ENCODE measurements around the gene EHD3. TPM values are rescaled to one million over a fixed set of nuclear protein-coding genes. Genes with fewer than 3 reads are reported as not detected.

The EHD3 gene
- 21.5 TPM for polyA plus RNA-seq (ENCODE audit: insufficient read length)
- long read RNA-seq, donor 1, full-length matches to known transcripts = 41 of 47 reads
- long read RNA-seq, donor 1, partial matches to known transcripts = 6 of 47 reads
- long read RNA-seq, donor 1, other reads (novel, unspliced or antisense) = 0 of 47 reads
- long read RNA-seq, donor 2, full-length matches to known transcripts = 12 of 12 reads
- long read RNA-seq, donor 2, partial matches to known transcripts = 0 of 12 reads
- long read RNA-seq, donor 2, other reads (novel, unspliced or antisense) = 0 of 12 reads
- long read RNA-seq, donor 3, full-length matches to known transcripts = 10 of 10 reads
- long read RNA-seq, donor 3, partial matches to known transcripts = 0 of 10 reads
- long read RNA-seq, donor 3, other reads (novel, unspliced or antisense) = 0 of 10 reads
- long read RNA-seq, donor 4 = 0 reads
- long read RNA-seq, donor 5, full-length matches to known transcripts = 26 of 26 reads
- long read RNA-seq, donor 5, partial matches to known transcripts = 0 of 26 reads
- long read RNA-seq, donor 5, other reads (novel, unspliced or antisense) = 0 of 26 reads
- long read RNA-seq, donor 6, full-length matches to known transcripts = 23 of 23 reads
- long read RNA-seq, donor 6, partial matches to known transcripts = 0 of 23 reads
- long read RNA-seq, donor 6, other reads (novel, unspliced or antisense) = 0 of 23 reads
- long read RNA-seq, donor 7, full-length matches to known transcripts = 21 of 21 reads
- long read RNA-seq, donor 7, partial matches to known transcripts = 0 of 21 reads
- long read RNA-seq, donor 7, other reads (novel, unspliced or antisense) = 0 of 21 reads
- long read RNA-seq, donor 8, full-length matches to known transcripts = 2 of 2 reads
- long read RNA-seq, donor 8, partial matches to known transcripts = 0 of 2 reads
- long read RNA-seq, donor 8, other reads (novel, unspliced or antisense) = 0 of 2 reads

DNA sequence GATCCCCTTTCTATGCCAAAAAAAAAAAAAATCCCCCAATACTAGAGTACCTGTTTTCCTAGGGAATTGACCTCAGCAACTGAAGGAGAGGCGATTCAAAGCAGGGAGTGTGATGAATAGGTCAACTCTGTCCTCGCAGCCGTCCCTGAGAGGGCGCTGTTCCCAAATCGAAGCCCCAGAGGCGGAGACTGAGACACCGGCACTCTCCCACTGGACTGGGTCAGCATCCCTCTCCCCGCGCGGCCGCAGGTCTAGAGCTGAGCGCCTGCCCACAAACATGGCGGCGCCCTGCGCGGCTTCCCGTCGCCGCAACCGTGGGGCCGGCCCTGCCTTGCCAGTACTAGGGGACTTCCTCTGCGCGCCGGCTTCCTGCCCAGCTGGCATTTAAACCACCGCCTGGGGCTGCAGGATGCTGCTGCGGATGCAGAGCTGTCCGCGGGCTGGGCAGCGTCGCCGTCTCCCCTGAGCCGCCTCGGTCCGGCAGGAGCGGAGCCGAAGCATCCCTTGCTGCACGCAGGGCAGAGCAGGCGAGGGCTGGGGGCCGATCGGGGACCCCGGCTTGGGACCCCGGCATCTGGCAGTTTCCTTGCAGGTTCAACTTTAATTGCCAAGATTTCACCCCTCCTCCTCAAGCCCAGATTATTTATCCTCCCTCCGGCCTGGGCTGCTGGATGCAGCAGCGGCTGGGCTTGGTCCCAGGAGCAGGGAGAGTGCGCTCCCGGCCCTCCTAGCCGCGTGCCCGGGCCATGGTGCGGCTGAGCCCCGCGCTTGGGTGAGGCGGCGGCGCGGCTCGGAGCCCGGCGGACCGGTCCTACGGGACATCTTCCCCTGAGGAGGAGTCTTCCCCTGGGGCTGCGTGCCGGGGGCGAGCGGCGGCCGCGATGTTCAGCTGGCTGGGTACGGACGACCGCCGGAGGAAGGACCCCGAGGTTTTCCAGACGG lies at the start of gene EHD3:
Gene EHD3, plus strand, starts transcription at position 412 of the 942 bp plus-strand sequence. Its CDS starts 470 bp downstream, at position 882.
- peak; percentile 89 for DNase-seq

DNA sequence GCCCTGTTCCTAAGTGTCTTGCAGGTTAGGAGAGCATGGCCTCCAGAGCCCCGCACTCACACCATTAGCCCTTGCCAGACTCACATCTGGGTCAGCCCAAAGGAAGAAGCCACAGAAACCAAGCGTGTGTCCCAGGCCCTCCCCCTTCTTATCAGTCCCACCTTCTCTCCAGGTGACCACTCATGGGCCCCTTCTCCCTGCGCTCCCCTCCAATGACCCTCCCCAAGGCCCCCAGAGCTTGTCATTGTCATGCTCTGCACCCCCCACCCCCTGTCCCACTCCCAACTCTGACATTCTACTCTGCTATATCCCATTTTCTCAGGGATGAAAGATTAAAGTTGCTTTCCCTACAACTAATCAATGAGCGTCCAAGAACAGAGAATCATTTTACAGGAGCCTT lies 46.8 kb upstream of the EHD3 start:
- DNase-seq = no peak

DNA sequence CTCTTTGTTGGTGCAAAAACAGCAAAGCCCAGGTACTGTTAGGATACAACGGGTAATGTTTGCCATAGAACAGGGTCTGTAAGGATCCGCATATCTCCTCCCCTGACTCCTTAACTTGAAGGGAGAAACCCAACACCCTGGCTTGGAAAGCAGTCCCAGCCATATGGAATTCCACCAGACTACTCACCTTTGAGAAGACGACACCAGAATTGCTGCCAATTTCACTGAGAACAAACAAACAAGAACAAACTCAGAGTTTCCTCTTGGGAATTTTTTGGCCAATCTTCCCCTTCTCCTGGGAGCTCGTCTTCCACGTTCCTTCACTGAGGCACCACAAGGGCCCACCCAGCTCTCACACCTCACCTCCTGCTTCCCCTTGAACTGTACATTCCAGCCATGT lies 45.8 kb upstream of the EHD3 start:
- DNase-seq = no peak

DNA sequence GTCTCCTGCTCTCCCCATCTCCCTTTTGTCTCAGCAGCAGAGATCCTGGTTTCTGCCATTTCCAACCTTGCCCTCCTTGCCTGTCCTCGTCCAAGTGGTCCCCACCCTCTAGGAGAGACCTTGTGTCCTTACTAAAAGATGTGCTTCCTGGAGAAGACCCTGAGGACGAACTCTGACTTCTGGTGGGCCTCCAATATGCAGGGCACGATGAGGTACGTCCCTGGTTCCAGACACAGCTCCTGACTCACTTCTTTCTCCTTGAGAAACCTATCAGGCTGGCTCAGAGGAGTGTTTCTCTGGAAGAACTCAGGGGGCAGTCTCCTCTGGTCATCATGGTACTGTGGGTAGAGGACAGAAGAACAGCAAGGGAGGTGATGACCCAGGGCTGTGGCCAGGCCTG lies 44.8 kb upstream of the EHD3 start:
- DNase-seq = no peak

DNA sequence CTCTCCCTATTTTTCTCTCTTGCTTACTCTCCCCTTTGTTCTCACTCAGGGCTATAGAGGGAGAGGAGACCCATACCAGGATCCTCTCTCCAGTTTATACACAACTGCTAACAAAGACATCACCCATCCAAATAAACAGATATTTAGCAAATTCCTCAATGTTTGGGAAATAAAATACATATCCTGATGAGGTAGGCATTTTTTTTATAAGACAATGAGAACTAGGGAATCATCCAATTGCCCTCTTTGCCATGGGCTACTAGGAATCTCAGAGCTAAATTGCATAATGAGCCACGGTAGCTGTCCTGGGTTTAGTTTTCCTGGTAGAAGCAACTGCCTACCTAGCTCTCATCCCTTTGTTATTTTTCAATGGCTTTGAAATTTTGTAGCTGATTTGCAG lies 43.8 kb upstream of the EHD3 start:
- no peak for DNase-seq

DNA sequence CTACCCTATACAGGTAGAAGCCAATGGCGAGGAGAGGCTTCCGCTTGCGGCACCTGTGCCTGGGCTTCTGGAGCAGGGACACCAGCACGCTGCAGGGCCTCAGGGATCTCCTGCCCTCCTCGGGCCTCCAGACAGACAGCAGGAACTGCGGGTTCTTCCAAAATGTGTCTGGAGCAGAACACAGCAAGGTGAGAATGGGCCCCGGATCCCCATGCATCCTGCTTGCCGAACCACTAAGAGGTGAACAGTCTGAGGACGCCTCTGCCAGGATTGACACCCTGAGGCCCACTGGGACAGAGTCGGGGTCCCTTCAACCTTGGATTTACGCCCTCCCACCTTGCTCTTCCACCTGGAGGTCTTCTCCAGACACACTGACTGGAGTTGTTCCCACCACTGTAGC lies 42.0 kb upstream of the EHD3 start:
- no peak for DNase-seq

DNA sequence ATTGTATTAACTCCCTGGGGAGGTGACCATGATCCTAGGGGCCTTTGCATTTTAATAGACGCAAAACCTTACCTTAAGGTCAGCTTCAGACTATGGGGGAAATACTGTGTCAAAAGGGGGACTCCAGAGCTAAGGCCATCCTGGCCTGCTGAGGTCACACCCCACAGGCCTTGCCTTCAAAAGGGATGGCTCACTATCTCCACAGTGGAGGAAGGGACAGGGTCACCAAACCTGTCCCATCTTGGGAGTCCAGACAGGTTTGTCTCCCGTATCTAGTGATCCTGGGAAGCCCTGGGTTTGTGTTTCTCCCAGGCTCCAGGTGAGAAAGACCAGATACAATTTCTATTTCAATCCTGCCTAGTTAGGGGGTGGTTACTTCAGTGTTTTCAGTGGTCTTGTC lies 41.6 kb upstream of the EHD3 start:
- no peak for DNase-seq

DNA sequence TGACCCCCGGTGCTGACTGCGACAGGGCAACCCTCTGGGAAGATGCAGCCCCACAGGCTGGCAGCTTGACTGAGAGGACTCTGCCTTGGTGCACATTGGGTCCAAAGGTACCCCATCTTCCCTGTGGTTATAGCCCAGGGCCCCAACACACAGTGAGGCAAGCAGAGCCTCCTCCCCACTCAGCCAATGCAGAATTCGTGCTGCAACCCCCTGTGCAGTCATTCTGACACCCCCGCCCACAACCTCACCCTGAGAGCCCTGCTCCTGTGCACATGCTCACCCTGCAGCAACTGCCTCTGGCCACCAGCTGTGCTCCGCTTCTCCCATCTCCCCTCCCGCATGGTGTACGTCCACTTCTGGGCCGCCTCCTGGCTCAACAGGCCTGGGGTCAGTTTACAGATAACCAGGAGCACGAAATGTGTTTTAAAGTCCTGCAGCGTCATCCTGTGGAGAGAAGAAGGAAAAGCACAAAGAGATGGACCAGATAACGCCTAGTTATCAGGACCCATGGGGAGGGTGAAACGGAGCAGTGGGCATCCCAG lies 41.0 kb upstream of the EHD3 start:
- DNase-seq = no peak

DNA sequence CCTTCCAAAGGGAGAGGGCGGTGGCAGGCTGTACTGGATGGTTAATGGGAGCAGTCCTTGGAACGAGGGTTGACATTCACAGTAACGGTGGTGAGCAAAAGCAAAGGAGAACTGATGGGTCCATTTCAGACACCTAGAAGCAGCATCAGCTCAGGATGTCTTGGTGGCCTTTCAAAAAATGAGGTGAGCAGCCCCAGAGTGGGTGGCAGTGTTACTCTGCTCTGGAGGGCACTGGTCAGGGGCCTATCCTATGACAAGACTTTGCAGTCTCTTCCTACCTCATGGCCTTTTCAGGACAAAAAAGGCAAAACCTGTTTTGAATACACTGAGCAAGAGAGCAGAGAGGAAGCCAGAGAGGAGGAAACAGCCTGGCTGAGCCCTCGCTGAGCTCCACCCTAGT lies 40.1 kb upstream of the EHD3 start:
- DNase-seq = no peak

DNA sequence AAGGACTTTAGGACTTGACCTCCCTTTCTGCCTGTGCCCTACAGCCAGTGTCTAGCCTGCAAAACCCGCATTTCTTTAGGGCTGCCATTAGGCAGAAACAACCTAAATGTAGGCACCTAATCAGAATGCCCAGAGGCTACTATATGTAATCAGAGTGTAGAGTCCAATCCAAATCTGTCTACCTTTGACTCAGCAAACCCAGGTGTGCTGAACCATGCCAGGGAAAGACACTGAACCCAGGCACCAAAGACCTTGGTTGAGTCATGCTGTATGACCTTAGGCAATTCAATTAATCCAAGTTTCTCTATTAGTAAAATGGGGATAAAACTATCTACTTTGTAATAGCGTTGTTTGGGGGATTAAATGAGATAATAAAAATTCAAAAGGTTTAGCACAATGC lies 37.3 kb upstream of the EHD3 start:
- no peak for DNase-seq

DNA sequence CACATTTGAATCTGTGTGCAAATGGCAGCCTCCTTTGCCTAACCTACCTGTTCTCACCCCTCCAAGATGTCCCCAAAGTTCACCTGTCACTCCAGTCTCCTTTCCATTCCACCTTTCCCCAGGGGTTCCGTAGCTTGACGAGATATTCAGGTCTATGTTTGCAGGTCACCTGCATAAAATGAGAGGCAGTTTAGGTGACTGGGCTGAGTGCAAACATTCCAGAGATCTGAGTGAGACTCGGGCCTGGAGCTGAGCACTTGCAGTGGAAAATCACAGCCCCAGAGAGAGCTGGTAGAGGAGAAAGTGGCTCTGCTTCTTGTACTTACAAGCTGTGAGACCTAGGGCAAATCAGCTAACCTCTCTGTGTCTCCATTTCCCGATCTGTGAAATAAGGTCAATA lies 36.8 kb upstream of the EHD3 start:
- DNase-seq = no peak

DNA sequence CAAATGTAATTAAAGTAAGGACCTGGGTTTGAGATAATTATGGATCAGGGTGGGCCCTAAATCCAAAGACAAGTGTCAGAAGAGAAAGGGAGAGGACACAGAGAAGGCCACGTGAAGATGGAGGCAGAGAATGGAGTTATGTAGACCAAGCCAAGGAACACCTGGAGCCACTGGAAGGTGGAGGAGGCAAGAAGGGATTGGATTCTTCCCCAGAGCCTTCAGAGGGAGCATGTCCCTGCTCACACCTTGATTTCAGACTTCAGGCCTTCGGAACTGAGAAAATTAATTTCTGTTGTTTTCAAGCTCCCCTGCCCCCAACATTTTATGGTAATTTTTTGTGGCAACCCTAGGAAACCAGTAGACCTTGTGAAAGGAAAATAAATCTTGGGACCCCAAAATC lies 36.3 kb upstream of the EHD3 start:
- DNase-seq = no peak

DNA sequence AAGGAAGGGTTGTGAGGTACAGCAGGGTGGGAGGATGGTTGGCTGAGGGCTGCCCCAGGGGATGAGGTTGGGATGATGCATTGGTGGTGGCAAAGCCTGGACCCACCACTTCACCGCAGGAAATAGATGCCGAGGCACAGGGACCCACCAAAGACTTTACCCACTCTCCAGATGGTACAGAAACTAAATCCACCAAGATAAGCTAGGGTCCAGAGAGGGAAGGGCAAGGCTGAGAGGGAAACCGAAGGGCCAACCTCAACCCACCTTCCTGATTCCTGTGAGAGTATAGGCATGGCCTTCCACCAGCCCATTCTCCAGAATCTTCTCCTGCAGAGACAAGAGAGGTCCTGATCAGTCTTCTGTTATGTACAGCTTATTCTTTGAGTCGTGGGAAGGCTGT lies 34.7 kb upstream of the EHD3 start:
- no peak for DNase-seq

DNA sequence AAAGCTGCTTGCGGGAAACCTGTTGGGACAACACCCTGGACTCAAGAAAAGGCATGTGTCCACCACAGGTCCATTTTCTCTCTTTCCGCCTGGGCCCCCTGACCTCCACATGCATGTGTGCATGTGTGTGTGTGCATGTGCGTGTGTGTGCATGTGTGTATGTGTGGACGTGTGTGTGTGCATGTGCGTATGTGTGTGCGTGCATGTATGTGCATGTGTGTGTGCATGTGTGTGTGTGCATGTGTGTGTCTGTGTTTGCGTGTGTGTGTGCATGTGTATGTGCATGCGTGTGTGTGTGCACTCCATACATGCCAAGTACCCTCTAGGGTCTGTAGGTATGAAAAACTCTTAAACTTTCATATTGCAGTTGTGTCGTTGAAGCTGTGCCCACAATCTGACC lies 33.0 kb upstream of the EHD3 start:
- DNase-seq = no peak

DNA sequence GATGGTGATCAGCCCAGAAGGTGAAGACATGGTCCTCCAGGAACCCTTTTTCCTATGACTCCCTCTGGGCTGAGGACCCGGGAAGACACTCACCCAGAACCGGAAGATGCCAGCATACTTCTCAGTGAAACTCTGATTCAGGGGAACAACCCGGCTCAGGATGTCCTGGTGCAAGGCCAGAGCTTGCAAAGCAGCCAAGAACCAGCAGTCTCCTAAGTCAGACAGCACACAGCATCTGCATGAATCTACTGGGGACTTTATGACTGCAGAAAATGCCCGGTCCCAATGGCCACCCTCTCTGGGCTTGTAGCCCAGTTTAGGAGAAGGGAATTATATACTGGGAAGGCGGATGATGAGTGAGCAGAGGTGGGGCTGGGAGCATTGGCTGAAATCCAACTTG lies 31.9 kb upstream of the EHD3 start:
- DNase-seq = no peak

DNA sequence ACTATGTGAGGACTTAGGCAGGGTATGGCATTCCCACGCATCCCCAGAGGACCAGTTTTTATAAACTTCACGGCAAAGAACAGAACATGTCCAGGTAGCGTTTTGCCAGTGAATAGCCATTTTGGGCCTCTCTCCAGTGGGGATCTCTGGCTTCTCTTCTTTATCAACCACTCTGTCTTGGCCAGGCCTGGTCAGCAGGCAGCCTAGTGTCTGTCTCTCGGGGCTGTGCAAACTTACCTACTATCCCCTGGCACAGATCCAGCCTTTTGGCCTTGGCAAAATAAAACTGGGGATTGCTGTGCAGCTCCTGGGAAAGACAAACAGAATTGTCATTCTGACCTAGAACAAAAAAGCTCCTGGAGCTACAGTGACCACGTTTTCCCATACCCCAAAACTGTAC lies 31.1 kb upstream of the EHD3 start:
- DNase-seq = no peak

DNA sequence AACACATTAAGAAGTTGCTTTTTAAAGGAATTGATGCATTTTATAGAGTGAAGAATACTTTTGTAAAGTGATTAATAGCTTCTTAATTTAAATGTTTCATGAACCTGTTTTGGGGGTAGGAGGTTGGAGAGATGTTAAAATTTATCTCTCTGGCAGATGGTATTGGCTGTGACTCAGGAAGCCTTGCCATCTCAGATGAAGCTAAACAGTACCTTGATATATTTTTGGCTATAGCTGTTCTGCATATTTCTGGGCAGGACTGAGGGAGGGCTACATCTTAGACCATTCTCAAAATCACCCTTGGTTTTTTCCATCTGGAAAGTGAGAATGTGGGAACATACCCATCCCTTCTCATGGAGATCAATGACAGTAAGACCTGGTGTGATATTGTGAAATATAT lies 30.0 kb upstream of the EHD3 start:
- DNase-seq = no peak

DNA sequence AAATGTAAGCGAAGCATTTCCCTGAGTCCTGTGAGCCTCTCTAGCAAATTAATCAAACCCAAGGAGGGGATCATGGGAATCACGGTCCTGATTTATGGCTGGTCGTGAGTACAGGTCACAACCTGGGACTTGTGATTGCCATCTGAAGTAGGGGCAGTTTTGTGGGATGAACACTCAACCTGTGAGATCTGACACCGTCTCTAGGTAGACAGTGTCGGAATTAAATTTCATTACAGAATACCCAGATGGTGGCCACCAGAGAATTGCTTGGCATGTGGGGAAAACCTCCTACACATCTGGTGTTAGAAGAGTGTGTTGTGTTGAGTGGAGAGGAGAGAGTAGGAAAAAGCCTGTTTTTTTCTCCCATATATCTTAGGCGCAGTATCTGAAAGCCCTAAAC lies 29.2 kb upstream of the EHD3 start:
- DNase-seq = peak; percentile 19

DNA sequence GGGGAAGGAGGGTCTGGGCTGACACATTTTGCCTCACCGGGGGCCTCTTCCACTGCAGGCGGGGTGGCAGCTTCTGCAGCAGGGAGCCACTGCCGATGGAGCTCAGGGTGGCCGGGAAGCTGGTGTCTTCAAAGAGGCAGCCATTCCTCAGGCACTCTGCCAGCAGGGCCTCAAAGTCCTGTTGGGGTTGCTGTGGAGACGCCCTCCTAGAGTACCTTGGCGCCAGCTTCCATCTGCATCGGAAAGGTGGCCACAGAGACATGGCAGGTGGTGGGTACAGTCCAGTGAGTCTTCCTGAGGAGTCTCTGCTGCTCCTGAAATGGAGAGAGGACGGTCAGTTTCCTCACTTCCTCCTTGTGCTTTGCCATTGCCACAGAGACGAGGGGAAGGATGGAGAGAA lies 28.8 kb upstream of the EHD3 start:
- DNase-seq = no peak

DNA sequence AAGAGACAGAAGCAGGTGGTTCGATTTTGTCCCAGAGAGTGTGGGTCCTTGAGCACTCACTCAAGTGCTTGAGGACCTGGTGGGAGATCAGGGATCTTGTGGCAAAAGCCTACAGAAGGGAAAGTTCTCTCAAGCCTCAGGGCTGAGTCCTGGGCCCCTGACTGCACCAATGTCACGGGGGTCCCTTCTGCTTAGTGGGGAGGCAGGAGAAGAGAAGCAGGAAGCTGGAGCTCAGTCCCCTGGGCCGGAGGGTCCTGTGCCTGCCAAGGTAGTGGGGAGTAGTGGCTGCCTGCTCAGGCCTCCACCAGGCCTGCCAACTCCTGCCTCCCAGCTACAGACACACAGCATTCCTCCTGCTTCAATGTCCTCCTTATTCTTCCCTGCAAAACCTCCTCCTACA lies 28.3 kb upstream of the EHD3 start:
- DNase-seq = no peak

DNA sequence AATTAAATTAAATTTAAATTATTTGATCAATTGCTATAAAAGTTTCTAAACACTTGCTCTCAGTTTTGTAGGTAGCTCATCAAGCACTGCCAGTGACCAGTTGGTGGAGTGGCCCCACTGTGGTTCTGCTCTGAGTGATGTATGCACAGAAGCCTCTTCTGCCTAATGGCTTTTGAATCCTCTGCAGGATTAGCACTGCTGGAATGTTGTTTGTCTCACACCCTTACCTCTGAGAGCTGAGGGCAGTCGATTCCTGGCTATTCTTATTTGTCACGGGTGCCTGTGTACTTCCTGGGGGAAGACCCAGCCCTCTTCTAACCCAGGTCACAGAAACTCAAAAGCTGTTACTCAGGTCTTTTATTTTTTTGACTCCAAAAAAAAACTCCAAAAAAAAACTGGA lies 26.2 kb upstream of the EHD3 start:
- DNase-seq = no peak

DNA sequence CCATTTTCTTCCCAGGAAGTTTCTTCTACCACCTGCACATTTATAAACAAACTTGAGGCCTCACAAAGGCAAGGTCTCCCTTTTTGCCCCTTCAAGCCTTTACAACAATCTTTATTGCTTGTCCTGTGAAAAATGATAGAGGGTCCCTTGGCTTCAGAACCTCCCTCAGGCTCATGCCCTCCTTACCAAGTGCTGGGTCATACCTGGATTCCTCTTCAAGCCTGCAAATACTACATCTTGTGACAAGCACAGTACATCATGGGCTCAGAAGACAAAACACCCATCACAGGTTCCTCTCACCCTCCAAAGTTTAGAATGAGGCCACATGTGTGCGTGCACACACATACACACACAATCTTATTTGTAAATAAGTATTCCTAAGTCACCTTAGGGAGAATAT lies 25.7 kb upstream of the EHD3 start:
- no peak for DNase-seq
